Spleen (tissue), 11 donors: ENCODE results near the gene IRGC. TPM values are rescaled to one million over a fixed set of nuclear protein-coding genes. Genes with fewer than 3 reads are reported as not detected.

Experiments used
- DNase-seq: peaks from one replicate; pipeline ENCODE4 v3.0.0-alpha.2; 2020
- H3K27ac ChIP-seq, 8 donors: fragments of 200-600 bp; sonication (generic) in 7 of 8; 1 replicate in 4 of 8; 2 replicates in 4 of 8; pipeline versions ENCODE4 v1.5.0 to v1.8.0; 2016 to 2021; ENCODE audit warnings: inconsistent platforms in 4 of 8, mild to moderate bottlenecking in 4 of 8, moderate library complexity in 1 of 8
- H3K27me3 ChIP-seq, 7 donors: fragments of 200-600 bp; sonication (generic) in 6 of 7; replicated peaks in 1 of 7; 1 replicate in 4 of 7; 2 replicates in 3 of 7; pipeline versions ENCODE4 v1.5.0 to v1.8.0; 2016 to 2021; ENCODE audit warnings: inconsistent platforms in 3 of 7, mild to moderate bottlenecking in 1 of 7
- H3K36me3 ChIP-seq, 6 donors: fragments of 200-600 bp; sonication (generic) in 5 of 6; 1 replicate in 4 of 6; 2 replicates in 2 of 6; pipeline versions ENCODE4 v1.5.0 to v1.8.0; 2016 to 2021; ENCODE audit warnings: inconsistent platforms in 2 of 6
- H3K4me1 ChIP-seq, 6 donors: fragments of 200-600 bp; sonication (generic) in 5 of 6; 1 replicate in 3 of 6; 2 replicates in 3 of 6; pipeline versions ENCODE4 v1.5.0 to v1.8.0; 2016 to 2021; ENCODE audit warnings: inconsistent platforms in 3 of 6
- H3K4me3 ChIP-seq, 8 donors: fragments of 200-600 bp; sonication (generic) in 7 of 8; 1 replicate in 4 of 8; 2 replicates in 4 of 8; pipeline versions ENCODE4 v1.5.0 to v1.8.0; 2016 to 2021; ENCODE audit warnings: inconsistent platforms in 4 of 8, mild to moderate bottlenecking in 4 of 8, moderate library complexity in 2 of 8
- H3K9me3 ChIP-seq, 8 donors: fragments of 200-600 bp; sonication (generic) in 7 of 8; 1 replicate in 4 of 8; 2 replicates in 4 of 8; pipeline versions ENCODE4 v1.5.0 to v1.8.0; 2016 to 2021; ENCODE audit warnings: inconsistent platforms in 4 of 8
- POLR2A ChIP-seq, 3 donors: fragments of 450-650 bp; IDR thresholded peaks; one replicate each; pipeline ENCODE4 v1.5.1; 2017; ENCODE audit warnings: antibody characterized with exemption in 3 of 3, mild to moderate bottlenecking in 1 of 3
- POLR2AphosphoS5 ChIP-seq, 3 donors: sonication (generic); formaldehyde crosslinking; IDR thresholded peaks; one replicate each; pipeline ENCODE4 v1.5.1; 2017; ENCODE audit warnings: antibody characterized with exemption in 3 of 3
- WGBS, 5 donors: extraction: QIAGEN DNeasy Blood & Tissue Kit in 3 of 5; methylation state at CpG; one replicate each; pipeline versions ENCODE4 v1.1.5 to v1.1.7; 2013 to 2018; 5-methylcytosine and 5-hydroxymethylcytosine counted together
- intact Hi-C: fragments of 100-400 bp; cut with DNase I; formaldehyde crosslinking; loops from one replicate; pipeline ENCODE4 v1.15.0; 2023; ENCODE audit warnings: low total_unique reads
- polyA plus RNA-seq, 3 donors: library from polyadenylated mRNA; stranded (reverse); fragments of 200-250 nt; gene quantifications; one replicate each; pipeline ENCODE4 v1.2.1, GENCODE V29; 2013
- total RNA-seq, 7 donors: library from RNA; depleted of rRNA in 3 of 7; stranded (reverse); fragments of >200 nt in 3 of 7; fragmentation: NEBNext Ultra II Directional in 4 of 7; extraction: Animal tissue kit (Norgen Biotek cat#: 25700) in 4 of 7; gene quantifications; one replicate each; pipeline versions ENCODE4 v1.1.0 to v1.2.1, GENCODE V29; 2016 to 2021
- TF ChIP-seq, protein P1 (sequence below), 11 experiments: fragments of 200-600 bp in 7 of 11; fragments of 450-650 bp in 4 of 11; sonication (generic) in 4 of 11; IDR thresholded peaks in 8 of 11; conservative IDR thresholded peaks in 3 of 11; 1 replicate in 7 of 11; 2 replicates in 4 of 11; pipeline versions ENCODE4 v1.4.0 to v1.8.0; 2016 to 2021; ENCODE audit warnings: antibody characterized with exemption in 11 of 11, inconsistent platforms in 4 of 11, mild to moderate bottlenecking in 1 of 11
- donor health status: healthy with polysubstance abuse.
- donor health status: DM: no; HTN: no; CAD: no; lungs with moderate emphysema.
- donor health status: DM: no; HTN: no; CAD: no.
- donor health status: Bipolar disorder and iron deficiency.
- donor health status: healthy.
- donor health status: DM: no; HTN: no; CAD: no.
- donor health status: DM: yes; HTN: yes; CAD: no.

The IRGC gene
- total and polyA plus RNA-seq, 10 donors: not detected

DNA sequence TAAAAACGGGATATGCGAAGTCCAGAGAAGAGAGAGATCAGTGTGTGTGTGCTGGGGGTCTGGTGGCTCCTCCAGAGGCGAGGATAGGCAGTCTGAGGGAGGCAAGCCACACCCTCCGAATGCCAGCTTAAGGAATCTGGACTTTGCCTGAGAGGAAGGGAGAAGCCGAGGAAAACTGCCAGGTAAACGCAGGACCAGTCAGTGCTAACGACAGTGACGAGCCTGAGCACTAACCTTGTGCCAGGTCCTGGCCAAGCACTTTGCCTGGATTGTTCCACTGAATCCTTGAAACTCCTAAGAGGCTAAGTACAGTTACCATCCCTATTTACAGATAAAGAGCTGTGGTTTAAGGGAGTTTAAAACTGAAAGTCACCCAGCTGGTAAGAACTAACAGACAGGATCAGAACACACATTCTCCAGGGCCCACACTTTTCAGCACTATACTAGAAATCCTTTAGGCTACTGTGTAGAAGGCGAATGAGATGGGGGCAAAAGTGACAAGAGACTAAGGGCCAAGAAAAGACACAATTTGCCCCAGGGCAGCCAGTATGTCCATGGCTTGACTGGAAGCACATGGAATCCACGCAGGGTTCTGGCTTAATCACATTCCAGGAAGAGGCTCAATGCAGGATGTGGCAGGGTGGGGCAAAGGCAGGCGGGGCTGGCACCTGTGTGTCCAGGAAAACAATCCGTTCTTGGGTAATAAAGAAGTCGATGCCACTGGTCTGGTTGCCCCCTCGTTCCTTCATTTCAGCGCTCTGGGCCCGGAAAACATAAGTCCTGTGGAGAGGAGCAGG is 23.8 kb downstream of the IRGC start:
- peak overlapping the region; percentile 21 to 75 (median 66) for H3K27ac ChIP-seq
- peaks cover 0 to 35% (median 16%) of the 10 kb centered on the region in 6 donors for H3K4me1 ChIP-seq
- no peaks in the 10 kb centered on the region for H3K27me3 ChIP-seq
- no peaks in the 10 kb centered on the region for H3K9me3 ChIP-seq
- TF ChIP-seq POLR2A (IDR thresholded peaks at IDR 0.05): no peak
- TF ChIP-seq POLR2AphosphoS5 (IDR thresholded peaks at IDR 0.05): peak in 1 of 3 donors; percentile 9
- TF ChIP-seq, protein P1, sequence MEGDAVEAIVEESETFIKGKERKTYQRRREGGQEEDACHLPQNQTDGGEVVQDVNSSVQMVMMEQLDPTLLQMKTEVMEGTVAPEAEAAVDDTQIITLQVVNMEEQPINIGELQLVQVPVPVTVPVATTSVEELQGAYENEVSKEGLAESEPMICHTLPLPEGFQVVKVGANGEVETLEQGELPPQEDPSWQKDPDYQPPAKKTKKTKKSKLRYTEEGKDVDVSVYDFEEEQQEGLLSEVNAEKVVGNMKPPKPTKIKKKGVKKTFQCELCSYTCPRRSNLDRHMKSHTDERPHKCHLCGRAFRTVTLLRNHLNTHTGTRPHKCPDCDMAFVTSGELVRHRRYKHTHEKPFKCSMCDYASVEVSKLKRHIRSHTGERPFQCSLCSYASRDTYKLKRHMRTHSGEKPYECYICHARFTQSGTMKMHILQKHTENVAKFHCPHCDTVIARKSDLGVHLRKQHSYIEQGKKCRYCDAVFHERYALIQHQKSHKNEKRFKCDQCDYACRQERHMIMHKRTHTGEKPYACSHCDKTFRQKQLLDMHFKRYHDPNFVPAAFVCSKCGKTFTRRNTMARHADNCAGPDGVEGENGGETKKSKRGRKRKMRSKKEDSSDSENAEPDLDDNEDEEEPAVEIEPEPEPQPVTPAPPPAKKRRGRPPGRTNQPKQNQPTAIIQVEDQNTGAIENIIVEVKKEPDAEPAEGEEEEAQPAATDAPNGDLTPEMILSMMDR (IDR thresholded peaks at IDR 0.05 in 8 of 11, conservative IDR thresholded peaks at IDR 0.05 in 3 of 11): no peak
- H3K4me3 ChIP-seq: no peak overlapping the region
- 73 to 85% (median 79%) methylated on average over 16 of the region's 16 CpGs for WGBS, 5 donors
- peaks cover 5 to 100% (median 90%) of the 10 kb centered on the region in 6 donors for H3K36me3 ChIP-seq
- intact Hi-C loops: no loop called here
- no peak for DNase-seq

DNA sequence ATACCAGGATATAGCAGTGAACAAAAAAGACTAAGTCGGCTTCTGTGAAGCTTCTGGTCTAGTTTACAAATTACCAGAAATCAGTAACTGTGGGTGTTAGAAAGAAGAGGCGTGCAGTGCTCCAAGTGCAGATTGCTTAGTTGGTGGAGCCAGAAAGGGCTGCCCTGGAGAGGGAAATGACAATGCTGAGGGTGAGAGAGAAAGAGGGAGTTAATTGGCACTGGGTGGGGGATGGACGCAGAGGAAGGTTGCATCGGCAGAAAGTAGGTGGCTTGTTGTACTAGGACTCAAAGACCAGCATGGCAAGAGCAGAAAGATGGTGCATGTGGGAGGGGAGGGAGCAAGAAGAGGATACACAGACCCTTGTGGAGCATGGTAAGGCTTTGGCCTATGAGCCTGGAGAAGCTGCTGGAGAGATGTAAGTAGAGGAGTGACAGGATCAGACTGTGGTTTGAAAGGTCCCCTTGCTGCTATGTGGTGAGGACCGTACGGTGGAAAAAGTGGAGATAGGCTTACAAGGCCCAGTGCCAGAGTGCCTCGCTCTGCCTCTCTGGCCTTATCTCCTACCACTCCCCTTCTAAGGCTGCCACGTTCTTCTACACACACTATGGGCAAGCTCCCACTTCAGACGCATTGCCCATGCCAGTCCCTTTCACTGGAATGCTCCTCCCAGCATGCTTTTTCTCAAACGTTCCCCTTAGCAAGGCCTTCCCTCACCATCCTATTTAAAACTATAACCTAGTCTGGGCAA is 25.4 kb downstream of the IRGC start:
- Histone ChIP-seq H3K27ac (peak overlapping the region in 1 of 8 donors; percentile 70), H3K4me3 (no peak overlapping the region), H3K36me3 (peaks cover 5 to 100% (median 92%) of the 10 kb centered on the region in 6 donors), H3K9me3 (no peaks in the 10 kb centered on the region), H3K27me3 (no peaks in the 10 kb centered on the region), H3K4me1 (peaks cover 7 to 48% (median 26%) of the 10 kb centered on the region in 6 donors)
- 90 to 95% (median 94%) methylated on average over 10 of the region's 10 CpGs for WGBS, 5 donors
- no peak for TF ChIP-seq POLR2A (IDR thresholded peaks at IDR 0.05)
- TF ChIP-seq, protein P1 (IDR thresholded peaks at IDR 0.05 in 8 of 11, conservative IDR thresholded peaks at IDR 0.05 in 3 of 11): no peak
- TF ChIP-seq POLR2AphosphoS5 (IDR thresholded peaks at IDR 0.05): no peak
- intact Hi-C loops: no loop called here
- no peak for DNase-seq

DNA sequence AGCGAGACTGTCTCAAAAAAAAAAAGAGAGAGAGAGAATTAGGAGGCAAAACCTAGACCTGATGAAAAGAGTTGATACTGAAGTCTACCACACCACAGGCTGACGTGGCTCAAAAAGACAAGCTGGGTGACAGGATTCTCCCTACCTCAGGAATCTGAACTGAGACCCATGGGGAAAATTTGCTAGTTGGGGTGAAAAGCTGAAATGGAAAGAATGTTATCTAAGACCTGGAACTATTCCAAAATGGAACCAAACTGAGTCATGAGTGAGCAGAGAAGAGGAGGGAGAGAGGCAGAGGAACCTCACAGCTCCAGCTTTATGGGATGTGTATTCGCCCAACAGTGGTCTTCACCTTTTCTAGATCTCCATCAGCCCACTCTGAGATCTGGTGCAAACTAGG is 27.2 kb downstream of the IRGC start:
- Histone ChIP-seq H3K4me1 (peaks cover 7 to 51% (median 32%) of the 10 kb centered on the region in 6 donors), H3K36me3 (peaks cover 0 to 100% (median 92%) of the 10 kb centered on the region in 6 donors), H3K27me3 (no peaks in the 10 kb centered on the region), H3K4me3 (no peak overlapping the region), H3K27ac (no peak overlapping the region), H3K9me3 (no peaks in the 10 kb centered on the region)
- intact Hi-C loops: no loop called here
- TF ChIP-seq POLR2A (IDR thresholded peaks at IDR 0.05) (no peak), POLR2AphosphoS5 (IDR thresholded peaks at IDR 0.05) (no peak)
- TF ChIP-seq, protein P1 (IDR thresholded peaks at IDR 0.05 in 8 of 11, conservative IDR thresholded peaks at IDR 0.05 in 3 of 11): no peak
- 90 to 96% (median 93%) methylated on average over 3 of the region's 3 CpGs for WGBS, 5 donors
- DNase-seq: no peak
